HEK293 (cell line): ENCODE results near the gene SART3.

Experiments
- FEZF1 ChIP-seq: fragments of 450-650 bp; formaldehyde crosslinking; IDR thresholded peaks from 2 replicates; pipeline ENCODE4 v1.5.1; 2016; ENCODE audit warnings: missing biosample characterization, missing genetic modification characterization
- KLF16 ChIP-seq: fragments of 450-650 bp; formaldehyde crosslinking; IDR thresholded peaks from 2 replicates; pipeline ENCODE4 v1.5.1; 2017; ENCODE audit warnings: missing biosample characterization, missing genetic modification characterization
- PRDM10 ChIP-seq: fragments of 450-650 bp; formaldehyde crosslinking; IDR thresholded peaks from 2 replicates; pipeline ENCODE4 v1.5.1; 2016; ENCODE audit warnings: missing biosample characterization, missing genetic modification characterization
- ZBTB11 ChIP-seq: fragments of 450-650 bp; formaldehyde crosslinking; conservative IDR thresholded peaks from 2 replicates; pipeline ENCODE4 v1.5.1; 2016; ENCODE audit warnings: low read depth, missing biosample characterization, missing genetic modification characterization
- ZBTB6 ChIP-seq: fragments of 450-650 bp; formaldehyde crosslinking; IDR thresholded peaks from 2 replicates; pipeline ENCODE4 v1.5.1; 2017; ENCODE audit warnings: missing biosample characterization, missing genetic modification characterization
- ZBTB7A ChIP-seq: fragments of 450-650 bp; formaldehyde crosslinking; IDR thresholded peaks from 2 replicates; pipeline ENCODE4 v1.5.1; 2016; ENCODE audit warnings: low read depth, missing biosample characterization, missing genetic modification characterization
- ZFP37 ChIP-seq: fragments of 450-650 bp; formaldehyde crosslinking; IDR thresholded peaks from 2 replicates; pipeline ENCODE4 v1.5.1; 2016; ENCODE audit warnings: missing biosample characterization, missing genetic modification characterization
- ZFP69B ChIP-seq: fragments of 450-650 bp; formaldehyde crosslinking; IDR thresholded peaks from 2 replicates; pipeline ENCODE4 v1.5.1; 2016; ENCODE audit warnings: missing biosample characterization, missing genetic modification characterization
- ZNF10 ChIP-seq: fragments of 450-650 bp; formaldehyde crosslinking; IDR thresholded peaks from 2 replicates; pipeline ENCODE4 v1.5.1; 2017; ENCODE audit warnings: missing biosample characterization, missing genetic modification characterization
- ZNF114 ChIP-seq: fragments of 450-650 bp; formaldehyde crosslinking; IDR thresholded peaks from 2 replicates; pipeline ENCODE4 v1.5.0; 2017; ENCODE audit warnings: missing biosample characterization, missing genetic modification characterization
- ZNF133 ChIP-seq: fragments of 450-650 bp; formaldehyde crosslinking; IDR thresholded peaks from 2 replicates; pipeline ENCODE4 v1.5.1; 2016; ENCODE audit warnings: missing biosample characterization, missing genetic modification characterization
- ZNF148 ChIP-seq: fragments of 450-650 bp; formaldehyde crosslinking; IDR thresholded peaks from 2 replicates; pipeline ENCODE4 v1.5.0; 2017; ENCODE audit warnings: missing biosample characterization, missing genetic modification characterization, borderline replicate concordance
- ZNF16 ChIP-seq: fragments of 450-650 bp; formaldehyde crosslinking; IDR thresholded peaks from 2 replicates; pipeline ENCODE4 v1.5.1; 2016; ENCODE audit warnings: low read depth, missing biosample characterization, missing genetic modification characterization
- ZNF18 ChIP-seq: fragments of 450-650 bp; formaldehyde crosslinking; IDR thresholded peaks from 2 replicates; pipeline ENCODE4 v1.5.1; 2016; ENCODE audit warnings: missing biosample characterization, missing genetic modification characterization
- ZNF221 ChIP-seq: fragments of 450-650 bp; formaldehyde crosslinking; IDR thresholded peaks from 2 replicates; pipeline ENCODE4 v1.5.1; 2017; ENCODE audit warnings: missing biosample characterization, missing genetic modification characterization, borderline replicate concordance
- ZNF311 ChIP-seq: fragments of 450-650 bp; formaldehyde crosslinking; IDR thresholded peaks from 2 replicates; pipeline ENCODE4 v1.5.1; 2017; ENCODE audit warnings: missing biosample characterization, missing genetic modification characterization, borderline replicate concordance
- ZNF366 ChIP-seq: fragments of 450-650 bp; formaldehyde crosslinking; conservative IDR thresholded peaks from 2 replicates; pipeline ENCODE4 v1.5.1; 2016; ENCODE audit warnings: missing biosample characterization, missing genetic modification characterization
- ZNF37A ChIP-seq: fragments of 450-650 bp; IDR thresholded peaks from 2 replicates; pipeline ENCODE4 v1.5.1; 2018; ENCODE audit warnings: missing biosample characterization, missing genetic modification characterization
- ZNF391 ChIP-seq: fragments of 450-650 bp; formaldehyde crosslinking; IDR thresholded peaks from 2 replicates; pipeline ENCODE4 v1.5.1; 2016; ENCODE audit warnings: low read depth, missing biosample characterization, missing genetic modification characterization, borderline replicate concordance
- ZNF473 ChIP-seq: fragments of 450-650 bp; formaldehyde crosslinking; IDR thresholded peaks from 2 replicates; pipeline ENCODE4 v1.5.1; 2017; ENCODE audit warnings: missing biosample characterization, missing genetic modification characterization
- ZNF48 ChIP-seq: fragments of 450-650 bp; formaldehyde crosslinking; IDR thresholded peaks from 2 replicates; pipeline ENCODE4 v1.5.1; 2016; ENCODE audit warnings: missing biosample characterization, missing genetic modification characterization
- ZNF549 ChIP-seq: fragments of 450-650 bp; IDR thresholded peaks from 2 replicates; pipeline ENCODE4 v1.5.1; 2018; ENCODE audit warnings: missing biosample characterization, missing genetic modification characterization, mild to moderate bottlenecking, inconsistent platforms, moderate library complexity
- ZNF658 ChIP-seq: fragments of 450-650 bp; formaldehyde crosslinking; IDR thresholded peaks from 2 replicates; pipeline ENCODE4; 2016; ENCODE audit warnings: missing biosample characterization, missing genetic modification characterization
- ZNF664 ChIP-seq: fragments of 450-650 bp; formaldehyde crosslinking; IDR thresholded peaks from 2 replicates; pipeline ENCODE4 v1.5.1; 2016; ENCODE audit warnings: missing biosample characterization, missing genetic modification characterization
- ZNF768 ChIP-seq: fragments of 450-650 bp; formaldehyde crosslinking; IDR thresholded peaks from 2 replicates; pipeline ENCODE4 v1.5.1; 2018; ENCODE audit warnings: missing biosample characterization, mild to moderate bottlenecking, missing genetic modification characterization
- ZNF785 ChIP-seq: fragments of 450-650 bp; formaldehyde crosslinking; IDR thresholded peaks from 2 replicates; pipeline ENCODE4 v1.5.1; 2016; ENCODE audit warnings: missing biosample characterization, missing genetic modification characterization
- ZNF837 ChIP-seq: fragments of 450-650 bp; formaldehyde crosslinking; IDR thresholded peaks from 2 replicates; pipeline ENCODE4 v1.5.1; 2016; ENCODE audit warnings: missing biosample characterization, missing genetic modification characterization

SART3 gene

GRCh38 chr12:108594960-108595710 lies 34.2 kb upstream of the SART3 start (continued):
- no peak for TF ChIP-seq ZBTB11
- no peak for TF ChIP-seq ZNF658 (tag by site-specific recombination)
- no peak for TF ChIP-seq PRDM10 (tag by site-specific recombination)
- TF ChIP-seq KLF16 (tag by site-specific recombination) = no peak
- peak; percentile 28; the same call in 1 of the 2 replicates for TF ChIP-seq ZNF18
- no peak; the same call in 1 of the 2 replicates for TF ChIP-seq ZNF768 (tag by site-specific recombination)
- TF ChIP-seq ZNF148 (tag by site-specific recombination) = peak; percentile 81; the same call in 1 of the 2 replicates
- no peak for TF ChIP-seq ZNF48 (tag by site-specific recombination)
- no peak for TF ChIP-seq ZNF664 (tag by site-specific recombination)
- TF ChIP-seq ZNF10 (tag by site-specific recombination) = no peak
- TF ChIP-seq ZFP37 (tag by site-specific recombination) = no peak
- no peak for TF ChIP-seq ZNF133 (tag by site-specific recombination)
- TF ChIP-seq ZNF837 (tag by site-specific recombination) = no peak
- peak; percentile 64; the same call in 1 of the 2 replicates for TF ChIP-seq ZNF785 (tag by site-specific recombination)
- 0 out of 2 replicates have a peak, but pooled peaks have one; percentile 55 for TF ChIP-seq ZNF473 (tag by site-specific recombination)
- TF ChIP-seq ZFP69B = no peak
- TF ChIP-seq ZBTB7A = no peak
- no peak for TF ChIP-seq ZNF391 (tag by site-specific recombination)
- TF ChIP-seq ZNF16 (tag by site-specific recombination) = no peak; the same call in 1 of the 2 replicates
- no peak for TF ChIP-seq ZNF366 (tag by site-specific recombination)
- TF ChIP-seq ZNF37A (tag by site-specific recombination) = no peak
- no peak for TF ChIP-seq ZBTB6 (tag by site-specific recombination)
- TF ChIP-seq ZNF311 (tag by site-specific recombination) = peak; percentile 54; the same call in 1 of the 2 replicates
- no peak for TF ChIP-seq ZNF114 (tag by site-specific recombination)
- TF ChIP-seq ZNF549 (tag by site-specific recombination) = no peak
- TF ChIP-seq ZNF221 (tag by site-specific recombination) = no peak
- no peak for TF ChIP-seq FEZF1 (tag by site-specific recombination)
